C4-2B (cell line): ENCODE data around the gene TPTE2.

Experiments
- ZFX ChIP-seq: fragments of 450-650 bp; IDR thresholded peaks from 2 replicates; pipeline ENCODE4 v1.6.1; 2017
- TF ChIP-seq, protein P1 (sequence below): fragments of 450-650 bp; conservative IDR thresholded peaks from 2 replicates; pipeline ENCODE4 v1.5.1; 2017; ENCODE audit warnings: mild to moderate bottlenecking

DNA sequence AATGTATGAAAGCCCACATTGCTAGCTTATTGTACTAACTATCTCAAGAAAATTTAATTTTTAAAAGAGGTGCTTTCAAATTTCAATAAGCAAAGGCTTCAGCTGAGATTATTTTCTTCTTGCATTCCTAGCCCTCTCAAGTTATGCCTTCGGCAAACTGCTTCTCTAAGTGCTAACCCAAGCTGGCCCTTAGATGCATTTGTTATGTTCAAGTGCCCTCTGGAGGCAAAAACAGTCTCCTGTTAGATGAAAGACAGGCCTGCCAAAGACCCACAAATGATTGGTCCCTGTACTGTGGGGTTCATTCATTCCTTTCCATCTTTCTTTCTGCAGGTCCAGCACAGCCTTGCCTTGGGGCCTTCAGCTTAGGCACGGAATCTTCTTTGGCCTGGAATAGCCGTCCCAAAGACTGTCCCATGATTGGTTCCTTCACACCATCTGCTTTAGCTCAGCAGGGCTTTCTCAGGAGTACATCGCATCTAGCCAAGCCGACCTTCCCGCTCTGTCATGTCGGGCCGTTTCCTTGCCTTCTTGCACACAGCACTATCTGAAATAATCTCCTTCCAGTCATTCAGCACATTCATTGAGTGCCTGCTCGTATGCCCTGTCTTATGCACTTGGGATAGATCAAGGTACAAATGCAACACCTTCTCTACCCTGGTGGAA is 26.4 kb upstream of the TPTE2 start:
- TF ChIP-seq, protein P1, sequence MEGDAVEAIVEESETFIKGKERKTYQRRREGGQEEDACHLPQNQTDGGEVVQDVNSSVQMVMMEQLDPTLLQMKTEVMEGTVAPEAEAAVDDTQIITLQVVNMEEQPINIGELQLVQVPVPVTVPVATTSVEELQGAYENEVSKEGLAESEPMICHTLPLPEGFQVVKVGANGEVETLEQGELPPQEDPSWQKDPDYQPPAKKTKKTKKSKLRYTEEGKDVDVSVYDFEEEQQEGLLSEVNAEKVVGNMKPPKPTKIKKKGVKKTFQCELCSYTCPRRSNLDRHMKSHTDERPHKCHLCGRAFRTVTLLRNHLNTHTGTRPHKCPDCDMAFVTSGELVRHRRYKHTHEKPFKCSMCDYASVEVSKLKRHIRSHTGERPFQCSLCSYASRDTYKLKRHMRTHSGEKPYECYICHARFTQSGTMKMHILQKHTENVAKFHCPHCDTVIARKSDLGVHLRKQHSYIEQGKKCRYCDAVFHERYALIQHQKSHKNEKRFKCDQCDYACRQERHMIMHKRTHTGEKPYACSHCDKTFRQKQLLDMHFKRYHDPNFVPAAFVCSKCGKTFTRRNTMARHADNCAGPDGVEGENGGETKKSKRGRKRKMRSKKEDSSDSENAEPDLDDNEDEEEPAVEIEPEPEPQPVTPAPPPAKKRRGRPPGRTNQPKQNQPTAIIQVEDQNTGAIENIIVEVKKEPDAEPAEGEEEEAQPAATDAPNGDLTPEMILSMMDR, result peak; percentile 87
- no peak for TF ChIP-seq ZFX
